DMS53 treated with DMSO at 0.1 percent for 48 hours (cell line): Measurements from ENCODE around the gene PHOSPHO1.
"Not testable (repeated sequence)": the region's sequence is repeated elsewhere in the genome, so short reads cannot be mapped to it uniquely, and the experiment has no call there.

Experiments used
- DNase-seq: peaks from one replicate; lab custom pipeline; 2025; ENCODE audit not compliant: unreplicated experiment; lab: John Stamatoyannopoulos, UW

Gene PHOSPHO1

GRCh38 chr17:49230636-49231562 is at the start of gene PHOSPHO1:
Gene PHOSPHO1 (minus strand): TSS chr17:49230787. CDS start chr17:49226691, 4,096 bp downstream.
- DNase-seq: no peak

- no peak for DNase-seq
These were observed 49.5 kb upstream of the PHOSPHO1 start for GRCh38 chr17:49280061-49280460.

- DNase-seq: not testable (repeated sequence)
These were observed 48.9 kb upstream of the PHOSPHO1 start for GRCh38 chr17:49279263-49280015.

DNA sequence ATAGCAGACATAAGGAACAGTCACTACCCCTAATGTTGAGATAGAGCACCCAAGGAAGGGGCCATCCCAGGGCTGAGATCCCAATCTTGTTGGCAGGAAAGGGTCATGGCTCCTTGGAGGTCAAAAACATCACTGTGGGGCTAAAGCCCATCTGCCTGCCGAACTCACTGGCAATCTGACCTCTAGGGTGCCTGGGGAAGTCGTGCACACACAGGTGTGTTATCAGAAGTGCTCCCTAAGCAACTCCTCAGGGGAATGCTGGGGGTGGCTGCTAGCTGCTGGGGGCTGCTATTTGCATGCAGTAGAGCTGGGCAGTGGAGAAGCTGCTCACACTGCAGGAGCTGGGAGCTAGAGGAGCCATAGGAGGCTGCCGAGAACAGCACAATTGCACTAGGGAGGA is 47.5 kb upstream of the PHOSPHO1 start:
- no peak for DNase-seq

DNA sequence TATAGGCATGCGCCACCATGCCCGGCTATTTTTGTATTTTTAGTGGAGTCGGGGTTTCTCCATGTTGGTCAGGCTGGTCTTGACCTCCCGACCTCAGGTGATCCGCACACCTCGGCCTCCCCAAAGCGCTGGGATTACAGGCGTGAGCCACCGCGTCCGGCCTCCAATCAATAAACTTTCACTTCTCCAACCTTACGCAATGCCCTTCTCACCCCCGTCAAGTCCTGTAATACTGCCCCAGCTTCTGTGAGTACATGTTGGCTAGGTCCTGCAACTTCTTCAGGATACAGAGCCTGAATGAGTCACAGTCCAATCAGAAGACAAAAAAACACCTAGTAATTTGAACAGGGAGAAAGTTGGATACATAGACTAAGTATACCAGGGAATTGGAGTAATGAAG is 47.1 kb upstream of the PHOSPHO1 start:
- DNase-seq: no peak

DNA sequence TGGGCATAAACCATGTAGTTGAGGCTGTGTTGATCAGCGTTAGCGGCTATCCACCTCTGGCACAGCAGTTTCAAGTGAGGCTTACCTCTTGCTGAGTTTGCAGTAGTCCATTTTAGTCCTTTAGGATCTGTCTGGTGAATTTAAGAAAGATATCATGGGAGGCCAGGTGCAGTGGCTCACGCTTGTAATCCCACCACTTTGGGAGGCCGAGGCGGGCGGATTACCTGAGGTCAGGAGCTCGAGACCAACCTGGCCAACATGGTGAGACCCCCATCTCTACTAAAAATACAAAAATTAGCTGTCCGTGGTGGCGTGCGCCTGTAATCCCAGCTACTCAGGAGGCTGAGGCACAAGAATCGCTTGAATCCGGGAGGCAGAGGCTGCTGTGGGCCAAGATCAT is 45.4 kb upstream of the PHOSPHO1 start:
- DNase-seq: not testable (repeated sequence)

GRCh38 chr17:49269356-49269755 is 38.8 kb upstream of the PHOSPHO1 start:
- DNase-seq: no peak

DNA sequence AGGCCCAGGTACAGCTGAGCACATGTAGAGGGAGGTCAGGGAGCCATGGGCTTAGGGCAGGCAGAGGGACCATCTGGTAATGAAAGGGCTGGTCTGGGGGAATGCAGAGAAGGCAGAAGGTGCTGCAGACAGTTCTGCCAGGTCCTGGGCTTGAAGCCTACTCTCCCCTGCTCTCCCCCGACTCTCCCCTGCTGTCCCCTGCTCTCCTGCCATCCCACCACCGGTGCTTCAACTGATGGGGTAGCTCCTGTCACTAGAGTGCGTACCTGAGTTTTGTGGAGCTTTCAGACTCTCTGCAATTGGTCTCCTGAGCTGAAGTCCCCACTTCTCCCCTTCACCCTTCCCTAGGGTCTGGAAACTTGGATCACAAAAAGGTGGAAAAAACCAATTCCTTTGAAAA is 37.3 kb upstream of the PHOSPHO1 start:
- DNase-seq: no peak

GRCh38 chr17:49266233-49266632 is 35.6 kb upstream of the PHOSPHO1 start:
- no peak for DNase-seq

DNA sequence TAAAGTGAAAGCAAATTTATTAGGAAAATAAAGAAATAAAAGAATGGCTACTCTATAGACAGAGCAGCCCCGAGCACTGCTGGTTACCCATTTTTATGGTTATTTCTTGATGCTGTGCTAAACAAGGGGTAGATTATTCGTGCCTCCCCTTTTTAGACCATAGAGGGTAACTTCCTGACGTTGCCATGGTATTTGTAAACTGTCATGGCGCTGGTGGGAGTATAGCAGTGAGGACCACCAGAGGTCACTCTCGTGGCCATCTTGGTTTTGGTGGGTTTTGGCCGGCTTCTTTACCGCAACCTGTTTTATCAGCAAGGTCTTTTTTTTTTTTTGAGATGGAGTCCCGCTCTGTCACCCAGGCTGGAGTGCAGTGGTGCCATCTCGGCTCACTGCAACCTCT is 31.0 kb upstream of the PHOSPHO1 start:
- DNase-seq: not testable (repeated sequence)

GRCh38 chr17:49260817-49261291 is 30.3 kb upstream of the PHOSPHO1 start:
- peak; percentile 44 for DNase-seq

DNA sequence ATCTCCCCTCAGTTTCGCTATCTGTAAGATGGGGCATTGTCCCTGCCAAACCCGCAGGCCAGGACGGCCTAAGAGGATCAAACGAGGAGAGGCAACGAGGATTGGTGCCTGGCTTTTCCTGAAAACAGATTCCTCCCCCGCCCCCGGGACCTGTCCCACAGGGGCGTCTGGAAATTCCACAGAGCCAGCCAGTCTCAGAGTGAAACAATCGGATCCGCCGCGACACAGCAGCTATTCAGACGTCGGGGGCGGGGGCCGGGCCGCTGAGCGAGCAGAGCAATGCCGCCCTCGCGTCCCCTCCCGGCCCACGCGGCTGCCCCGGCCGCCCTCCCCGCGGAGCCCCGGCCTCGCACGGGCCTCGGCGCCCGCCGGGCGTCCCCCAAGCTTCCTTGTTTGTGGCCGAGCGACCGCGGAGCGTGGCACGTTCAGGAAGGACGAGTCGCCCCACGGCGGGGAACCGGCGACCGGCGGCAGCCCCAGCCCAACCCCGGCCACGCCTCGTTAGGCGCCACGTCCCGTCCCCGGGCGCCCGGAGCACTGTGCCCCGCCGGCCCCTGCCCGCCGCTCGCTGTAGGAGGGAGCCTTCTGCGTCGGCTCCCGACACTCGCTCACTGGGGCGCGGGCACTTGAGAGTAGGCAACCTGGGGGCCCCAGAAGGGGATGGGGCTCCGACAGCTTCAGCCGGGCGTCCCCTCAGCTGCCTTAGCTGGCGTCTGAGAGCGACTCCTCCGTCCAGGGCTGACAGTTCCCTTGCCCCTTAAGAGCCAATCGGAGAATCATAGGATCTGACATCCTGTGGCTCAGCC is 29.6 kb upstream of the PHOSPHO1 start:
- DNase-seq: no peak

GRCh38 chr17:49259663-49260010 is 29.1 kb upstream of the PHOSPHO1 start:
- no peak for DNase-seq

DNA sequence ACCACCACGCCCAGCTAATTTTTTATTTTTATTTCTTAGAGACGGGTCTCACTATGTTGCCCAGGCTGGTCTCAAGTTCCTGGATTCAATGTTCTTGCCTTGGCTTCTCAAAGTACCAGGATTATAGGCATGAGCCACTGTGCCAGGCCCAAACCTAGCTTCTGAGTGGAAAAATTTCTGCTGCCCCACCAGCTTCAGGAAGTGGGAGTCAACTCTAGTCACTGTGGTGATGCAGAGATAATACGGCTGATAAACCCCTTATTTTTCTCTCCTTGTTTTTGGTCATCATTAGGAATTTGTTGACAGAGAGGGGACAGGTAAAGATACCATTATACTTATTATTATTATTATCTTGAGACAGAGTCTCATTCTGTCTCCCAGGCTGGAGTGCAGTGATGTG is 27.8 kb upstream of the PHOSPHO1 start:
- no peak for DNase-seq

- no peak for DNase-seq
These were observed 24.5 kb upstream of the PHOSPHO1 start for GRCh38 chr17:49255125-49255524.

DNA sequence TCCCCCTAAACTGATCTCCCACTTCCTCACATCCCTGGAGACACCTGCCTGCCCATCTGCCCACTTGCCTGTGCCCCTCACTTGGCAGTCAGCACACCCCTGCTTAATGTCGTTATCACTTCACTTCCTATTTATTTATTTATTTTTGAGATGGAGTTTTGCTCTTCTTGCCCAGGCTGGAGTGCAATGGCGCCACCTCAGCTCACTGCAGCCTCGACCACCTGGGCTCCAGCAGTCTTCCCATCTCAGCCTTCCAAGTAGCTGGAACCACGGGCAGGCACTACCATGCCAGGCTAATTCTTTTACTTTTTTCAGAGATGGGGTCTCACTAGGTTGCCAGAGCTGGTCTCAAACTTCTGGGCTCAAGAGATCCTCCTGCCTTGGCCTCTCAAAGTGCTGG is 23.5 kb upstream of the PHOSPHO1 start:
- DNase-seq: no peak

- DNase-seq: no peak
These were observed 21.6 kb upstream of the PHOSPHO1 start for GRCh38 chr17:49252148-49252695.

- DNase-seq: no peak
These were observed 19.4 kb upstream of the PHOSPHO1 start for GRCh38 chr17:49249890-49250522.

DNA sequence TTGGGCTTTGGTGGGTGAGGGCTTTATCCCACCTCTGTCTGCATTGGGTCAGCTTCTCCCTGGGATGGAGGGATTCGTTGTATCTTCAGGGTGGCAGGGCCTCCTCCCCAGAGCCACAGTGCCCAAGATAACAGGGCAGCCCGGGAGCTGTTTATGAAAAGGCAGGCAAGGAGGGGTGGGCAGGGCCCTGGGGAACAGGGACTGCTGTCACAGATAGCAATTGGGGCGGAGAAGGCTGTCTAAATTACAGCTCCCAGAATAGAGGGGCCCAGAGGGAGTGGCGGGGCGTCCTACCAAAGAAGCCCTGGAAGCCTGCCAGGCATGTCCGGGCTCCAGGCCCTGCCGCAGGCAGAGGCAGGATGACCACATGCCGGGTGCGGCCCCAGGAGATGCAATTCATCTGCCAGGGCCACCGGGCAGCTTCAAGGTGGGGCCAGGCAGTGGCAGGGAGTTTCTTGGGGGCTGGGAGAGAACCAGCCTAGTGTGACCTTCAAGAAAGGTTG is 18.8 kb upstream of the PHOSPHO1 start:
- no peak for DNase-seq

- no peak for DNase-seq
These were observed 17.4 kb upstream of the PHOSPHO1 start for GRCh38 chr17:49247944-49248343.
